Left lobe of liver (tissue), 2 donors: ENCODE data around the gene SAP30BP. TPM values are rescaled to one million over a fixed set of nuclear protein-coding genes. Genes with fewer than 3 reads are reported as not detected.

Experiments used
- ATAC-seq: fragments of 200-7000 bp; cut with Tn5 transposase; one replicate; pipeline ENCODE4 v1.9.1; 2020; ENCODE audit warnings: mild to moderate bottlenecking, moderate library complexity
- DNase-seq: peaks from one replicate; pipeline ENCODE4 v3.0.0-alpha.2; 2020; ENCODE audit warnings: low spot score
- total RNA-seq: library from RNA; stranded (reverse); gene quantifications from one replicate; pipeline ENCODE4 v1.2.1, GENCODE V29; 2021
- donor health status: DM: no; HTN: no; CAD: no; lungs with moderate emphysema.
- donor health status: DM: no; HTN: yes; CAD: no.

Gene SAP30BP
- total RNA-seq, 1 donor from 2014 or later, result 31.6 TPM

- ATAC-seq, result peak; percentile 30
- no peak for DNase-seq
These were observed 88.2 kb downstream of the SAP30BP start for GRCh38 chr17:75755205-75755901.

- ATAC-seq, result no peak
These were observed 88.9 kb downstream of the SAP30BP start for GRCh38 chr17:75755990-75756389.

GRCh38 chr17:75756451-75757085 lies 89.4 kb downstream of the SAP30BP start:
- DNase-seq (no peak), ATAC-seq (no peak)

More at GRCh38 chr17:75755990-75756389, 88.9 kb downstream of the SAP30BP start:
- no peak for DNase-seq

GRCh38 chr17:75757086-75757681 lies 90.0 kb downstream of the SAP30BP start:
- ATAC-seq, result no peak
- no peak for DNase-seq

Other genes starting within 250 kb of the SAP30BP start
- gene TMEM94, start 210.7 kb upstream of the SAP30BP start, total RNA-seq, result 43.5 TPM
- 26.4 TPM for gene CASKIN2, start 151.8 kb upstream of the SAP30BP start, total RNA-seq
- gene TSEN54, start 150.8 kb upstream of the SAP30BP start, total RNA-seq, result 15.9 TPM
- gene LLGL2, start 141.6 kb upstream of the SAP30BP start, total RNA-seq, result 90.6 TPM
- gene MYO15B, start 79.5 kb upstream of the SAP30BP start, total RNA-seq, result 34.2 TPM
- 0.13 TPM for gene SMIM5, start 33.9 kb upstream of the SAP30BP start, total RNA-seq
- gene RECQL5, start 184 bp upstream of the SAP30BP start, total RNA-seq, result 26.0 TPM
- 2.6 TPM for gene ITGB4, start 54.1 kb downstream of the SAP30BP start, total RNA-seq
- gene GALK1, start 97.9 kb downstream of the SAP30BP start, total RNA-seq, result 90.9 TPM
- 7.0 TPM for gene UNK, start 117.5 kb downstream of the SAP30BP start, total RNA-seq
- gene UNC13D, start 177.1 kb downstream of the SAP30BP start, total RNA-seq, result 10.8 TPM
- 68.3 TPM for gene WBP2, start 188.0 kb downstream of the SAP30BP start, total RNA-seq
- gene TRIM47, start 211.2 kb downstream of the SAP30BP start, total RNA-seq, result 24.3 TPM
- 9.8 TPM for gene TRIM65, start 229.6 kb downstream of the SAP30BP start, total RNA-seq
- gene MRPL38, start 237.5 kb downstream of the SAP30BP start, total RNA-seq, result 82.4 TPM